ENCODE data around the gene RASSF7.

The RASSF7 gene

DNA sequence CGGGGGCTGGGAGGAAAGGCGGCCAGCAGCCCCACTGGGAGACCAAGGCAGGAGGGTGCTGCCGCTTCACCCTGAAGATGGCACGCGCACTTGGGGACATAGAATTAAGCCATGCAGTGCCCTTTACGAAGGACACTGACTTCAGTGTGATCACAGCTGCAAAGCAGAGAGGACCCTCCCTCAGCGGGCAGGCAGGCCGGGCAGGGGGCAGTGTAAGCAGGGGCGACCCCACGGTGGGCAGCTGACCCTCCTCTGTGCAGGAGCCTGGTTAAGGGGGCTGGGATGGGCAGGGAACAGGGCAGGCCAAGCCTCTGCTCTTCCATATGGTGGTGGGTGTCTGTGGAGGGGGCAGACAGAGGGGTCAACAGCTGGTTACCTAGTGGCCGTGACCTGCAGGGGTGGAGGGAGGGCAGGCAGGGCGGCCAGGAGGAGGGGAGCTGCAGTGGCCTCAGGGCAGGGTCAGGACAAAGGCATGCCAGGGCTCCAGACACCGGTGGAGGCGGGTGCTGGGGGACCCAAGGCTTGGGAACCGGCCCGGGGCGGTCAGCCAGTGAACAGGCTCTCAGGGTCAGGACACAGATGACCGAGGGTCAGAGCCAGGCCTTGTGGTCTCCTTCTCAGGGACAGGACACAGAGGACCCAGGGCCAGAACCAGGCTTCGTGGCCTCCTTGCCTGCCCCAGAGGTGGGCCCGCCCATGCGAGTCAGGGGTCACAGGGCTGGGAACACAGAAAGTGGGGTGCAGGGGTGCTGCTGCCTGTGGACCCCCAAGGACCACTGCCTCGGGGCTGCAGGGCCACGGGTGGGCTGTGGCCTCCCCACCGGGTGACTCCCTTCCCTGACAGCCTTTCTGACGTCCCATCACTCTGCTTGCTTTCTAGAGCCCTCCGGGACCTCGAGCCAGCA is 7.4 kb upstream of the RASSF7 start:
- DNase-seq = no peak

DNA sequence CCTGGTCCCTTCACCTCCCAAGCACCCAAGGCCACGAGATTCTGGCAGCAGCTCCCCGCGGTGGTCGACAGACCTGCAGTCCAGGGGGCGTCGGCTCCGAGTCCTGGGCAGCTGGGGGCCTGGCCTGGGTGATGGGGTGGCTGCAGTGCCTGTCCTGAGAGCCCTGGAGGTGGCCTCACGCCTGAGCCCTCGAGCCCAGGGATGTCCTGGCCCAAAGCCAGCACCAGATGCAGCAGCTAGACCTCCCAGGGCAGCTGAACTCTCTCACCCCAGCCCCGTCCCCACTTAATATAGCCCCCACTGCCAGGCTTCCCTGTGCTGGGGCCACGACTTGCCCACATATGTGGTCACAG is 6.8 kb upstream of the RASSF7 start:
- DNase-seq = no peak

DNA sequence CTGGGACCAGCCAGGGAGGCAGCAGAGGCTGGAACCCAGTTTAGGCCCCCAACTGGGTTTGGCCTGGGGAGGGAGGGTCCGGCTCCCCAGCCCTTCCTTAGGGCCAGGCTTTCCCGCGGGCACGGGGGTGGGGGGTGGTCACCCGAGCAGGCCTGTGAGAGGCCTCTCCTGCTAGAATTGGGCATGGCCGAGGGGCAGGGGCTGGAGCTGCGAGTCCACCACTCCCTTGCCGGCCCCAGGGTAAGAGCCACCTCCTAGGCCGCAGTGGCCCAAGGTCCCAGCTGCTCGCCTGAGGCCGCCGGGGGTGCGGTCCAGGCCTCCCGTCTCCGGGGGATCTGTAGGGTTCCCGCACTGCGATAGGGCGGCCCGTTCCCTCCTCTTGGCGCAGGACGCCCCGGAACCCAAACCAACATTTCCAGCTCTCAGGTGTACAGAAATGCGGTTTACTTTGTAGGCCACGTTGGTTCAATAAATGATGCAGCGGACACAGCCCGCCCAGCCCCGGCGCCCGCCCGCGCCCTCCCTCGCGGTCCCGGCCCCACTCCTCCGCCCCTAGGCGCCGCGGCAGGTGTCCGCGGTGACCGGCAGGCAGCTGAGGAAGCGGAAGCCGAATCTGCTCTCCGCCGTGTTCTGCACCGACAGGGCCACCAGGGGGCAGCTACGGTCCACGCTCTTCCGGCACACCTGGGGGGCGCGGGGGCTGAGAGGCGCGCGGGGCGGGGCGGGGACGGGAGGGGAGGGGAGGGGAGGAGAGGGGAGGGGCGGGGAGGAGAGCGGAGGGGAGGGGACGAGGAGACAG is 6.1 kb upstream of the RASSF7 start:
- DNase-seq = peak; percentile 5

DNA sequence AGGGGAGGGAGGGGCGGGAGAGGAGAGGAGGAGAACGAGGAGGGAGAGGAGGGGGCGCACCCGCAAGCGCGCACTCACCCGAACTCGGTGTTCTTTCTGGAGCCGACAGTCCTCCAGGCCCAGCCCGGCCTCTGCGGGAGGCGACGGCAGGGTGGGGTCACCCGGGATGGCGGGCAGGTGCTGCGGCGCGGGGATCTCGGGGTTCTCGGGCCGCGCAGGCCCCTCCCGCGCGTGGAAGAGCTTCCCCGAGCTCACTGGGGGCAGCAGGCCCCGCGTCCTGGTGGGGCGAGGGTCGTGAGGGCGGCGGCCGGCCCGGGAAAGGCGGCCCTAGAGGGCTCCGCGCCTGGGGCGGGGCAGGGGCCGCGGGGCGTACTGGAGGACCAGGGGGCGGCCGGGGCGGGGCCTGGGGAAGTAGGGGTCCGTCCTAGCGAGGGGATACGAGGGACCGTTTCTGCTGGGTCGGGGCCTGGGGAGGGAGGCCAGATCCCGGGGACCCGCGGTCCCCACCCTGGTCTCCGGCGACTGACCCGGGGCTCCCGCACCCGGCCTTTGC is 5.5 kb upstream of the RASSF7 start:
- no peak for DNase-seq

DNA sequence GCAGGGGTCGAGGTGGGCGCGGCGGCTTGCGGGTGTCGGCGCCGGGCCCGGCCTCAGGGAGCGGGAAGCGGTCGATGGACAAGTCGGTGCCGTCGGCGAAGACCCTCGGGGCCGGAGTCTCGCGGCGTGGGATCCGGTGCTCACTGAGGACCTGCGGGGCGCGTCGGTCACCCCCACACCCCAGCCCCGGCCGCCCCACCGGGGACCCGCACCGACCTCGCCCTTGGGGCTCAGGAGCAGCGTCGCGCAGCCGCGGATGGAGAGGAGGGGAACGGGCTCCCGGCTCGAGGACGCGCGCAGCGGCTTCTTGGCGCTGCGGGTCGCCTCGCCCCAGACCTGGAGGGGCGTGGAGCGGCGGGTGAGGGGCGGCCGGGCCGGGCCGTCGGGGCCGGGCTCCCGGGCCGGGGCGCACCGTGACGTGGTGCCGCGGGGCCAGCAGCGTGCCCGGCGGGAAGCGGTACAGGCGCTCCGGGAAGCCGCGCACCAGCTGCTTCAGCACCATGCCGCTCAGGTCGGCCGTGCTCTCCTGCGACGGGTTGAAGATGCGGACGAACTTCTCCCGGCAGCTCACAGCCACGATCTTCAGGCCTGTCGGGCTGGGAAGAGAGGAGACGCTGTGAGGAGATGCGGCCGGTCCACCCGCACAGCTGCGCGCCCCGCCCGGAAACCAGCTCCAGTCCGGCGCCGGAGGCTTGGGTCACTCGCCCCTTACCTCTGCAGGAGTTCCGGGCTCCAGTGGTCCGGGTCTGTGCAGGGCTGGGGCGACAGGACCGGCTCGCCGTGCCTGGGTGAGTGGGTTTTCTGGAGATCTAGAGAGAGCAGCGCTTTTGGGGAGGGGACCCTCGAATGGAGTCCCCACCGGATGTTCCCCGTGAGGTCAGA is 4.7 kb upstream of the RASSF7 start:
- DNase-seq = no peak

DNA sequence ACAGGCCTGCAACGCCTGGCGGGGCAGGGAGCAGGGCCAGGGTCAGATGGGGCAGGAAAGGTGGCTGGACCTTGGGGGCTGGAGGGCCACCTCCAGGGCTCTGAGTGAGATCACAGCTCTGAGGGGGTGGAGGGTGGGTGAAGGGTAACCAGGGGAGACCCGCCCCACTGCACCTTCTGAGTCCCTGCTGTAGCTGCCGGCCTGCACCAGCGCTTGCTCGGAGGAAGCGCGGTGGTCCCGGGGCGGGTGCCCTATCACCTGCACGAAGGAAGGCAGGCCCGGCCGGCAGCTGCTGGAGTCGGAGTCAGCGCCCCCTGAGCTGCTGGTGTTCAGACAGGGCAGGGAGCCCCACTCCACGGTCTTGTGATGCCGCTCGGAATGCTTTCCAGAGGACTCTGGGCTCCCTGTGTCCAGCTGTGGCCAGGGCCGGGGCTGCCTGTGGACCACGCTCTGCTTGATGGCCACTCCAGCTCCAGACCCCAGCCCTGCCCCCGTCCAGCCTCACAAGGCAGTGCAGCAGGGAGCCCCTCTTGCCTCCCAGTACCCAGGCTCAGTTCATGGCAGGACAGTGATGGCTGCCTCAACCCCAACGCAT is 4.0 kb upstream of the RASSF7 start:
- no peak for DNase-seq

DNA sequence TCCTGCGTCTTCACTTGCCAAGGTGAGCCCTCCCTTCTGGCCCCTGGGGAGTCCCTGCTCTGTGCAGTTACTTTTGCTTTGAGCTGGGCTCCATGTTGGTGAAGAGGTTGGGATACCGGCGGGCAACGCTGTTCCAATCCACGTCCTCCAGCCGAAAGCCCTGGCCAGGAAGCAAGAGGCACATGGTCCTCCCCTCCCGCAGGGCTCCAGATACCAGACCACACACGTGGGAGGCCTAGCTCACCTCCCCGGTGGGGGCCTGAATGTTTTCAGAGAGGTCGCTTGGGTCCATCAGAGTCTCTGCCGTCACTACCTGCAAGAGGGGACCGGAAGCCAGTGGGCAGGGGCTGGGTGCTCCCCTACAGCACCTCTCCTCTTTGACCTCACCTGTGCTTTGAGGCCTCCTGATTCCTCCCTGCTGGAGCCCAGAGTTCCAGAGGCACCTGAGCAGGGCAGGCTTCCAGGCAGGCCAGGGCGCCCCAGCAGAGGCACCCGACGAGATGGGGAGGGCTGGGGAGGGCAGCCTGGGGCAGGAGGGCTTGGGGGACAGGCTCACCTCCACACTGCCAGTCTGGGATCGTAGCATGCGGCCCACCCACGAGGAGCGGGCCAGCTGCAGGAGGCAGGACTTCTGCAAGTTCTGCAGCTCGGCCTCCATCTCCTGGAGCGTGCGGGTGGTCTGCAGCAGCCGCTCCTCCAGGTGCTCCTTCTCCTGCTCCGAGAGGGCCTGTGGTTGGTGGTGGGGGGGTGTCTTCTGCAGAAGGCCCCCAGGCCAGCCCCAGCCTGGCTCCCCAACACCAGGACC is 3.2 kb upstream of the RASSF7 start:
- DNase-seq = no peak

DNA sequence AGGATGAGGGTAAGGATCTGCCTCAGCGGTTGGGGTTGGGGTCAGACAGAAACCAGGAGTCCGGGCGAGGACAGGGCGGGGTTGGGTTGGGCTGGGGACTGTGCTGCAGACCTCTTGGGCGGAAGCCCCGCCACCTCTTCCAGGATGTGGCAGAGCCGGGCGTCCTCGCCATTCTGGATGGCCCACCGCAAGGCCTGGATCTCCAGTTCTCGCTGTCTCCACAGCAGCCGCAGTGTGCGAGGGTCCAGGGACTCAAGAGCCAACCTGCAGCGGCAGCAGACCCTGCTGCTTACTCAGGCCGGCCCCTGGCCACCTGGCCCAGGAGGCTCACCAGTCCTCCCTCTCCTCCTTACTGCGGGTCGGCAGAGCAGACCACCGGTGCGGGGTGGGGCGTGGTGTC is 2.3 kb upstream of the RASSF7 start:
- no peak for DNase-seq

DNA sequence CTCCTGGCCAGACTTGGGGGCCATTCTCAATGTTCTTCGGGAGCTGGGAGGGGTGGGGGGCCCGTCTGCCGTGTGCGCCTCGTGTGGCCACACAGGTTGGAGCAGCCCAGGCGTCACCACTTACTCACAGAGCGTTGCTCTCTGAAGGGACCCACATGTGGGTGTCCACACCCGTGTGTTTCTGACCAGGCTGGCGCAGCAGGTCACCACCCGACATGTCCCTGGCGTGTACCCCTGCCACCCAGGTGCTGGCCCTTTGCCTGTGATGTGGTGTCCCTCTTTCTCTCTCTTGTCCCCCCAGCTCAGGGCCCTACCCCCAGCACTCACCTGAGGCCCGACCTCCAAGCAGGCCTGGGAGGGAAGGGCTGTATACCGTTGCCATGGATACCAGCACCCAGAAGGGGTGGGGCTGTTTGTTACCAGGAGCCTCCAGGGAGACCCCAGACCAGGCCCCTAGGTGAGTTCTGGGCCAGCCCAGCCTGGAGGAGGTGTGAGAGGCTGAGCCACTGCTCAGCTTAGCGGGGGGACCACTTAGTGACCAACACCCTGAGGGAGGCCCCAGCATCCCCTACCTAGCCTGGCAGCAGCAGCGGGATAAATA is 1.6 kb upstream of the RASSF7 start:
- no peak for DNase-seq

DNA sequence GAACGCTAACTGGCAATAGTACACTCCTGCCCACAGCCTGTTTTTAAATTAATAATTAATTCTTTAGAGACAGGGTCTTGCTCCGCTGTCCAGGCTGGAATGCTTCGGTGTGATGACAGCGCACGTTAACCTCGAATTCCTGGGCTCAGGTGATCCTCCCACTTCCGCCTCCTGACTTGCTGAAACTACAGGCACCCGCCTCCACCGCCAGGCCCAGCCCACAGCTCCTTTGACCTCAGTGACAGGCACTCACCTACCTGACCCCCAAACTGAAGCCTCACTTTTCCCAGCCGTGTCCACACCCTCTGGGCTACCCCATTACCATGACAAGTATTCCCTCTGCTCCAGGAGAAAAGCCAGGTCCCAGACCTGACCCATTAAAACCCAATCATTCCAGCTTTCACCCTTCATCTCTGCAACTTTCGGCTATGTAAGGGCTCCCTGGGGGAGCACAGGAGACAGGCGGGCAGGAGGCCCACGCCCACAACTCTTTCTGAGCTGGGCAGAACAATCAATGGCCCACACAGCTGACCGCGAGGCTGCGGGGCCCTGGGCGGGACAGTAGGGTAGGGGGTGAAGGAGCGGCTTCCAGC is 962 bp upstream of the RASSF7 start:
- DNase-seq = no peak

DNA sequence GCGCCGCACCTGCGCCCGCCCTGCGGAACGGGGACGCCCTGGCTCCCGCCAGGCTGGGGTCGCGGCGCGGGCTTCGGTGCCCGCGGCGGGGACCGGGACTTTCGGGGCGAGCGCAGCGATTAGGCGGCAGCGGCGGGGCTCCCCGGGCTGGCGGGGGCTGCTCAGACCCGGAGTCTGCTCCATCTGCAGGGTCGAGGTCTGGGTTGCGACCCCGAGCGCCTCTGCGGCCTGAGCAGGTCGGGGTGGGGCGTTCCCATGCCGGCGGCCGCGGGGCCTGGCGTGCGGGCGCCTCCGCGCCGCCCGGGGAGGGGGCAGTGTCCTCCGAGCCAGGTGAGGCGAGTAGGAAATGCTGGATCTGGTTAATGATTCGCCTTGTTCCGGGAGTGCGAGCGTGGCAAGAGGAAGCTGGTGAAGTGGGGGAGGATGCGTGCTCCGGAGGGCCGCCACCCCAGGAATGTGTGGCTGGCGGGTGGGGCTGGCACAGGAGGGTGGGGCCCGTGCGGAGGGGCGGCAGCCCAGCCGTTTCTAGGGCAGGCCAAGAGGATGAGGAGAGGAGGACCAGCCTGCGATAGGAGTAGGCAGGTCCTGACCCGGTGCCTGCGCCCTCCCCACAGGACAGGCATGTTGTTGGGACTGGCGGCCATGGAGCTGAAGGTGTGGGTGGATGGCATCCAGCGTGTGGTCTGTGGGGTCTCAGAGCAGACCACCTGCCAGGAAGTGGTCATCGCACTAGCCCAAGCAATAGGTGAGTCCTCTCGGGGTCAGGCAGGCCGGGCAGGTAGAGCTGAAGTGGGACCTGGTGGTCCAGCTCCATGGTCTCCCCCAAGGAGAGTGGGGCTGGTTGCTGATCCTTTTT is 606 bp downstream of the RASSF7 start:
- no peak for DNase-seq

DNA sequence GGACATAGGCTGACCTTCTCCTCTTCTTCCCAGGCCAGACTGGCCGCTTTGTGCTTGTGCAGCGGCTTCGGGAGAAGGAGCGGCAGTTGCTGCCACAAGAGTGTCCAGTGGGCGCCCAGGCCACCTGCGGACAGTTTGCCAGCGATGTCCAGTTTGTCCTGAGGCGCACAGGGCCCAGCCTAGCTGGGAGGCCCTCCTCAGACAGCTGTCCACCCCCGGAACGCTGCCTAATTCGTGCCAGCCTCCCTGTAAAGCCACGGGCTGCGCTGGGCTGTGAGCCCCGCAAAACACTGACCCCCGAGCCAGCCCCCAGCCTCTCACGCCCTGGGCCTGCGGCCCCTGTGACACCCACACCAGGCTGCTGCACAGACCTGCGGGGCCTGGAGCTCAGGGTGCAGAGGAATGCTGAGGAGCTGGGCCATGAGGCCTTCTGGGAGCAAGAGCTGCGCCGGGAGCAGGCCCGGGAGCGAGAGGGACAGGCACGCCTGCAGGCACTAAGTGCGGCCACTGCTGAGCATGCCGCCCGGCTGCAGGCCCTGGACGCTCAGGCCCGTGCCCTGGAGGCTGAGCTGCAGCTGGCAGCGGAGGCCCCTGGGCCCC is 1.4 kb downstream of the RASSF7 start:
- DNase-seq = no peak

DNA sequence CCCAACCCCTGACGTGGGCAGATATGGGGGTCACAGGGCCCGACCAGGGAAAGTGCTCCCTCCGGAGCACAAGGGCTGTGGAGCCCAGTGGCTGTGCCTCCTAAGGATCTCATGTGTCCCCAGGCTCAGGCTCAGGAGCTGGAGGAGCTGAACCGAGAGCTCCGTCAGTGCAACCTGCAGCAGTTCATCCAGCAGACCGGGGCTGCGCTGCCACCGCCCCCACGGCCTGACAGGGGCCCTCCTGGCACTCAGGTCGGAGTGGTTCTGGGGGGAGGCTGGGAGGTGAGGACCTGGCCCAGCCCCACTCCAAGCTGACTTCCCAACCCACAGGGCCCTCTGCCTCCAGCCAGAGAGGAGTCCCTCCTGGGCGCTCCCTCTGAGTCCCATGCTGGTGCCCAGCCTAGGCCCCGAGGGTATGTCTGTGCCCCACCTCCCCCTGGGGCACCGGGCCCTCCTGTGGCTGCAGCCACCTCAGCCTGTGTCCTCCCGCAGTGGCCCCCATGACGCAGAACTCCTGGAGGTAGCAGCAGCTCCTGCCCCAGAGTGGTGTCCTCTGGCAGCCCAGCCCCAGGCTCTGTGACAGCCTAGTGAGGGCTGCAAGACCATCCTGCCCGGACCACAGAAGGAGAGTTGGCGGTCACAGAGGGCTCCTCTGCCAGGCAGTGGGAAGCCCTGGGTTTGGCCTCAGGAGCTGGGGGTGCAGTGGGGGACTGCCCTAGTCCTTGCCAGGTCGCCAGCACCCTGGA is 2.5 kb downstream of the RASSF7 start:
- no peak for DNase-seq

DNA sequence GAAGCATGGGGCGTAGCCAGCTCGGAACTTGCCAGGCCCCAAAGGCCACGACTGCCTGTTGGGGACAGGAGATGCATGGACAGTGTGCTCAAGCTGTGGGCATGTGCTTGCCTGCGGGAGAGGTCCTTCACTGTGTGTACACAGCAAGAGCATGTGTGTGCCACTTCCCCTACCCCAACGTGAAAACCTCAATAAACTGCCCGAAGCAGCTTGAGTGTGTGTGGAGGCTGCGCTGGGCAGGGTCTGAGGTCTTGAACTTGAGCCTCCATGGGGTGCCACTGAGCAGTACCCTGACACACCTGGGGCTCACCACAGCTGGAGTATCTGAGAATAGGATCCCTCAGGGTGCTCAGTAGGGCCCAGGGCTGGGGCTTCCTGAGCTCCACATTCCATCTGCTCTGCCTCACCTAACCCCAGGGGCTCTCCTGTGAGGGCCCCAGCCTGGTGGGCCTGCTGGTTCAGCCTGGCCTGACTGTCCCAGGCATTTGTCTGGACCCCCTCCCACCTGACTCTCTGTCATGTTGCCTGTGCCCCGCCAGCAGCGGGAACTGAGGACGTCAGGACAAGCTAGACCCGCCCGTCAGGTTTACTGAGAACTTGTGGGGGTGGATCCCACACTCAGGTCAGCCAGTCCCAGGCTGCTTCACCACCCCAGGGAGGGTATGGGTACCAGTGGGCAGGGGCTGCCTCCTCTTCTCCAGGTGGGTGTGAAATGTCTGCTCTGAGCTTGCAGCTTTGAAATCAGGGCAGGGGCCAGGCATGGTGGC is 3.2 kb downstream of the RASSF7 start:
- DNase-seq = no peak

DNA sequence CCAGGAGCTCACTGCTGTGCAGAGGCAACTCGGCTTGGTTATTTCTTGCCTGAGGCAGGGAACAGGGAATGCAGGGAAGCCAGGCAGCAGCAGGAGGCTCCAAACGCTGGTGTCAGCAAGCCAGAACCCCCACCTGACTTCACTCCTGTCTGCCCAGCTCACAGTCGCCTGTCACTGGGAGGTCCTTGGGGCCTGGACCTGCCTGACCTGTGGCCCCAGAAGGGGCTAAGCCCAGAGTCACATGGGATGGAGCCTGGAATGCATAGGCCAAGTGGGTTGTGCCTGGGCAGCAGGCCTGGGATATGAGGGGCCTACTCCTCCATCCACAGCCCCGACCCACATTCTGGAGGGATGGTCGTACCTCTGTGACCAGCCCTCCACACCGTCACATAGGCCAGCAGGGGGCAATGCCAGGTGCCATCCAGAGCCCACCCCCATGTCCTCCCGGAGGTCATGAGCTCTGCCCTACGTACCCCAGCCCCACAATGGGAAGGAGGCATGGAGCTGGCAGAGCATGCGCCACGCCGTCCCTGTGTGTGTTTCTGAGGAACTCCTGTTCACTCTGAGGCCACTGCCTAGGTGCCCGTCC is 5.2 kb downstream of the RASSF7 start:
- DNase-seq = no peak

DNA sequence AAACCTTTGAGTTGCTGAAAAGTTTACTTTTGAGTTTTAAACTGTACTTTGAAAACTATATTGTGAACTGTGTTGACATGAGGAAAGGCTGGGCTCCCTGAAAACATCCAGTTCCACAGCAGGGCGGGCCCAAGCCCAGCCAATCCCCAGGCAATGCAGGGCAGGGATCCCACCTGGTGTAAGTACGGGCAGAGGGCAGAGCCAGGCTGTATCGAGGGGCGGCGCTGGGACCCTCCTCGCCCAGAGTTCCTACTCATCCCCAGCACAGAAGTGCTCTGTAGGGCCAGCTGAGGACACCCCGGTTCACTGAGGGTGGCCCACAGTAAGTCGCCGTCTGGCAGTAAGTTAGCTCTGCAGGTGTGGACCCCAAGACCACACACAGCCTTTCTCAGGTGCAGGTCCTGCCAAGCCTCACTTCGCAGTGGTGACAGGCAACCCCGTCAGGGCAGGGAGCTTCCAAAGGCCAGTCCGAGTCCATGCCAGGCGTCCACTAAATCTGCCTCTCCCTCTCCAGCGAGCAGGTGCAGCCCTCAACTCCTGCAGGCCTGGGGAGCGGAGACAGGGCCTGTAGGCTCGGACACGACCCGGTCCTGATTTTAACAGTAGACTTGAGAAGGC is 6.3 kb downstream of the RASSF7 start:
- DNase-seq = no peak
